ENCODE data around the gene MSH5.

DNA sequence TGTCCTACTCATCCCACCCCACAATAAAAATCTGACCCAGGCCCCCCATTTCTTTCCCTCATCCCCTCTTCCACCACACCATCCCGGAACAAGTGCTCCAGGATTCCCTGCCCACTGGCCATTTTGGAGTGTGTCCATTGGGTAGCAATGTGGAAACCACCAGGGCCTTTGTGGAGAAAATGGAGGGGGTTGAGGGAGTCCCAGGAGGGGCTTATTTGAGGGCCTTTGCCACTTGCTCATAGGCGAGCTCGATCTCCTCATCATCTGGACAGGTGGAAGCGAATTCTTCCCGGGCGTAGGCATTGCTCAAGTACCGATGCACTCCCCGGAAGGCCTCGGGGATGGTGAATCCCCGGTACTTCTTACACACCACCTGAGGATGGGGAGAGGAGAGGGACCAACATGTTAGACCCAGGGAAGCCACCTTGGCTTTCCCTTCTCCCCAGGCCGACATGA lies 9.1 kb upstream of the MSH5 start:
- TF ChIP-seq, protein P1, sequence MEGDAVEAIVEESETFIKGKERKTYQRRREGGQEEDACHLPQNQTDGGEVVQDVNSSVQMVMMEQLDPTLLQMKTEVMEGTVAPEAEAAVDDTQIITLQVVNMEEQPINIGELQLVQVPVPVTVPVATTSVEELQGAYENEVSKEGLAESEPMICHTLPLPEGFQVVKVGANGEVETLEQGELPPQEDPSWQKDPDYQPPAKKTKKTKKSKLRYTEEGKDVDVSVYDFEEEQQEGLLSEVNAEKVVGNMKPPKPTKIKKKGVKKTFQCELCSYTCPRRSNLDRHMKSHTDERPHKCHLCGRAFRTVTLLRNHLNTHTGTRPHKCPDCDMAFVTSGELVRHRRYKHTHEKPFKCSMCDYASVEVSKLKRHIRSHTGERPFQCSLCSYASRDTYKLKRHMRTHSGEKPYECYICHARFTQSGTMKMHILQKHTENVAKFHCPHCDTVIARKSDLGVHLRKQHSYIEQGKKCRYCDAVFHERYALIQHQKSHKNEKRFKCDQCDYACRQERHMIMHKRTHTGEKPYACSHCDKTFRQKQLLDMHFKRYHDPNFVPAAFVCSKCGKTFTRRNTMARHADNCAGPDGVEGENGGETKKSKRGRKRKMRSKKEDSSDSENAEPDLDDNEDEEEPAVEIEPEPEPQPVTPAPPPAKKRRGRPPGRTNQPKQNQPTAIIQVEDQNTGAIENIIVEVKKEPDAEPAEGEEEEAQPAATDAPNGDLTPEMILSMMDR (IDR thresholded peaks at IDR 0.05; ENCODE audit: low read depth, low read length): no peak
- TF ChIP-seq POLR2A (IDR thresholded peaks at IDR 0.05; ENCODE audit: extremely low read depth, insufficient read length): no peak

Measured in NB4 (cell line).